ENCODE results near the gene RABAC1. TPM values are rescaled to one million over a fixed set of nuclear protein-coding genes. Genes with fewer than 3 reads are reported as not detected.

RABAC1 gene
- polyA plus RNA-seq, 1 experiment = 149 TPM

- peak overlapping the region; percentile 95 for H3K27ac ChIP-seq (ENCODE audit: low read depth, low read length)
- TF ChIP-seq CTCF (IDR thresholded peaks at IDR 0.05; ENCODE audit: low read depth, low read length) = peak; percentile 82
- POLR2A ChIA-PET = interaction anchor here (0.5 to 3.0 kb wide), 4 partner anchors 57 to 98 kb away, joined by 3 to 28 read pairs (median 4); partner anchors contain the start of gene RPS19
- no peaks in the 10 kb centered on the region for H3K27me3 ChIP-seq (ENCODE audit: control insufficient read depth, insufficient read depth, low read length)
- no peaks in the 10 kb centered on the region; the same call in 1 of the 2 replicates for H3K9me3 ChIP-seq (ENCODE audit: control insufficient read depth, insufficient read depth, low read length)
- CTCF ChIA-PET = interaction anchor here (2.7 kb wide), 1 partner anchor 77 kb away, joined by 10 read pairs; no protein-coding TSS in a partner anchor
- peak; percentile 46 for DNase-seq (ENCODE audit: low read depth, low spot score)
- peak overlapping the region; percentile 89 for H3K4me3 ChIP-seq (ENCODE audit: low read depth, low read length)
These were observed 1.2 kb downstream of the RABAC1 start for GRCh38 chr19:41957838-41958366.

DNA sequence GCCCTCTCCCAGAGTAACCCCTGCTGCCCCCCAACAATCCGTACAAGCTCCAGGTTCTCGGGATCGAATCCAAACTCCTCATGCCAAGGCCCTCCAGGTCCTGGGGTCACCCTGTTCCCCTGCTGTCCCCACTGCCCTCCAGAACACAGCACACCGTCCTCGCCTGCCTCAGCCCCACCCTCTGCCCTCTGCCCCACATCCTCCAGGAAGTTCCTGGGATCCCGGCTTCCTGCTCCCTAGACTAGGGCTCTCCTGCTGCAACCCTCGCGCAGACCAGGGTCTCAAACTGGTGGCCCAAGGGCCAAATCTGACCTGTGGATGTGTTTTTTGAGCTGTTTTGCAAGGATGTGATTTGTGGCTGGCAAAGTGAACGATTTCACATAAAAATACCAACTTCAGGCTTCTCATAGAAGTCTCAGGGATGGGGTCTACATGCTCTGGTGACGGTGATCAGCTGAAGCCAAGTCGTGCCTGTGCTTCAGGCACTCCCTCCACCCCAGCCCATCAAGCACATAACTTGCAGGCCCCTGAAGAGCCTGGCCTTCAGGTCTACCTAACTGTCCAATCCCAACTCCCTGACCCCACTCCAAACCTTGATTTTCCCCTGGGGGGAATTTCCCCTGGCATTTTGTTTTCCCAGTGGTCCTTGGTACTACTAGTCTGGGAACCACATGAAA is 1.8 kb downstream of the RABAC1 start:
- no peak overlapping the region for H3K27ac ChIP-seq (ENCODE audit: low read depth, low read length)
- ChIA-PET CTCF (interaction anchor here (0.5 to 2.7 kb wide), 4 partner anchors 24 to 577 kb away, joined by 3 to 10 read pairs (median 4); no protein-coding TSS in a partner anchor), POLR2A (interaction anchor here (1.0 to 3.0 kb wide), 3 partner anchors 84 to 97 kb away, joined by 3 to 28 read pairs (median 3); partner anchors contain the start of gene RPS19)
- H3K27me3 ChIP-seq (ENCODE audit: control insufficient read depth, insufficient read depth, low read length) = no peaks in the 10 kb centered on the region
- H3K9me3 ChIP-seq (ENCODE audit: control insufficient read depth, insufficient read depth, low read length) = no peaks in the 10 kb centered on the region; the same call in 1 of the 2 replicates
- no peak for TF ChIP-seq CTCF (IDR thresholded peaks at IDR 0.05; ENCODE audit: low read depth, low read length)
- DNase-seq (ENCODE audit: low read depth, low spot score) = no peak
- peak overlapping the region; percentile 89 for H3K4me3 ChIP-seq (ENCODE audit: low read depth, low read length)

DNA sequence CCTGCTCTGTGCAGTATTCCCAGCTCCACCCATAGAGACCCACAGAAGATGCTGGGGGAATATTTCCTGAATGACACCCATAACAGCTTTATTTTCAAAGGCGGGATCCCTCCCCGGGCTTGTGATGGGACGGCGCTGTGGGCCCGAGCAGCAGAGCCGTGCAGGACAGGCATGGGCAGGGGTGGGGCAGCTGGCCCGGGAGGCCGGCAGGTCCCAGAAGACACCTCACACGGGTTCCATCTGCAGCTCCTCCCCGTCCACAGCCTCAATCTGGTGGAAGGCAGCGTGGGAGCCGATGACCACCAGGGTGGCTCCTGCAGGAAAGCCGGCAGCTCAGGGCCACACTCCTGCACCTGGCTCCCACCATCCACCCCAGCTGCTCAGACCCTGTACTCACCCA is 2.5 kb downstream of the RABAC1 start:
- POLR2A ChIA-PET = no interaction called here
- no peak for TF ChIP-seq CTCF (IDR thresholded peaks at IDR 0.05; ENCODE audit: low read depth, low read length)

GRCh38 chr19:41955521-41955920 is 3.6 kb downstream of the RABAC1 start:
- Histone ChIP-seq H3K4me3 (ENCODE audit: low read depth, low read length) (no peak overlapping the region), H3K27ac (ENCODE audit: low read depth, low read length) (no peak overlapping the region), H3K9me3 (ENCODE audit: control insufficient read depth, insufficient read depth, low read length) (no peaks in the 10 kb centered on the region; the same call in 1 of the 2 replicates), H3K27me3 (ENCODE audit: control insufficient read depth, insufficient read depth, low read length) (no peaks in the 10 kb centered on the region)
- ChIA-PET CTCF (interaction anchor here (1.2 kb wide), 1 partner anchor 79 kb away, joined by 3 read pairs; no protein-coding TSS in a partner anchor), POLR2A (interaction anchor here (0.6 kb wide), 1 partner anchor 45 kb away, joined by 3 read pairs; no protein-coding TSS in a partner anchor)
- no peak for TF ChIP-seq CTCF (IDR thresholded peaks at IDR 0.05; ENCODE audit: low read depth, low read length)
- DNase-seq (ENCODE audit: low read depth, low spot score) = no peak

More for the DNA sequence above, 2.5 kb downstream of the RABAC1 start:
- Histone ChIP-seq H3K27me3 (ENCODE audit: control insufficient read depth, insufficient read depth, low read length) (no peaks in the 10 kb centered on the region), H3K27ac (ENCODE audit: low read depth, low read length) (no peak overlapping the region), H3K9me3 (ENCODE audit: control insufficient read depth, insufficient read depth, low read length) (no peaks in the 10 kb centered on the region; the same call in 1 of the 2 replicates), H3K4me3 (ENCODE audit: low read depth, low read length) (no peak overlapping the region)
- CTCF ChIA-PET = interaction anchor here (0.8 to 1.3 kb wide), 4 partner anchors 23 to 84 kb away, joined by 3 to 4 read pairs (median 3); no protein-coding TSS in a partner anchor
- DNase-seq (ENCODE audit: low read depth, low spot score) = no peak

All from AG04450 (cell line).